NCI-H446 treated with DMSO at 0.1 percent for 48 hours (cell line): ENCODE data around the gene FGF14.
A peak's percentile ranks its signal among the peaks of the same experiment; 100 is the strongest.

Experiments
- DNase-seq: peaks from one replicate; lab custom pipeline; 2025; lab: John Stamatoyannopoulos, UW

Gene FGF14

DNA sequence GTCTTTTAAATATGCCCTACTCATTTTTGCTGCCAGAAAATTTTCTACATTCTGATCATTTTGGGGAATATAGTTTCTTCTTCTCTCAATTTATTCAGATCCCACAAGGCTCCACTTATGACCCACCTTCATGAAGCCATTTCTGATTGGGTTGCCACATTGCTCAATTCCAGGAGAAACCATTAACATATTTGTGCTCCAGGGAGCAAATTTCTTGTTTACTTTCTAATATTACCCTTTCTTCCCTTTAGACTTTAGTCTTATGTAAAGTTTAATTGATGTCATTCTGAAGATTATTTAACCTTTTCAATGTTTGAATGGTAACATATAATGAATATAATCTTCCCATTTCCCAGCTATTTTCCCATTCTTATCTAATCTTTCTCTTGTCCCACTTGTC is 617.5 kb downstream of the FGF14 start:
- DNase-seq, result no peak

DNA sequence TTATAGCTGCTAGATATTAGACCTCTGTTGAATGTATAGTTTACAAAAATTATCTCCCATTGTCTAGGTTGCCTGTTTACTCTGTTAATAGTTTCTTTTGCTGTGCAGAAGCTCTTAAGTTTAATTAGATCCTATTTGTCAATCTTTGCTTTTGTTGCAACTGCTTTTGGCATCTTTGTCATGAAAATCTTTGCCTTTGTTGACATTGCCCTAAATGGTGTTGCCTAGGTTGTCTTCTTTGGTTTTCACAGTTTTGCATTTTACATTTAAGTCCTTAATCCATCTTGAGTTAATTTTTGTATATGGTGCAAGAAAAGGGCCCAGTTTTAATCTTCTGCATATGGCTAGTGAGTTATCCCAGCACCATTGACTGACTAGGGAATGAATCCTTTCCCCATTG is 618.3 kb downstream of the FGF14 start:
- no peak for DNase-seq

DNA sequence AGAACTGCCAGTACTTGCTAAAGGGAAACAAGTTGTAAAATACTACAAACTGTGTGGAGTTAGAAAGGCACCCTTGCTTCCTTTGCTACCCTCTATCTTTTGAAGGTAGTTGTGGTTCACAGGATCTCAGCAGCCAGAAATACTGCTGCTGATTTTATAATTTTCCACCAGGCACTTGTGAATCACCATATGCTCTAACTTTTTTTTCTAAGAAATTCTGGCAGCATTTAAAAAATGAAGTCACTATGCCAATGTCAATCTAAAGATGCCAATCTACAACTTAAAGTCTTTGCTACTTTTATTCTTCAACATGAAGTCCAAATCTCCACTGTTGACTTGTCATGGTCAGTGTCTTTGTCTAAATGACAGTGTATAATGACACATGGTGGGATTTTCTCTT is 621.6 kb downstream of the FGF14 start:
- peak; percentile 37 for DNase-seq

DNA sequence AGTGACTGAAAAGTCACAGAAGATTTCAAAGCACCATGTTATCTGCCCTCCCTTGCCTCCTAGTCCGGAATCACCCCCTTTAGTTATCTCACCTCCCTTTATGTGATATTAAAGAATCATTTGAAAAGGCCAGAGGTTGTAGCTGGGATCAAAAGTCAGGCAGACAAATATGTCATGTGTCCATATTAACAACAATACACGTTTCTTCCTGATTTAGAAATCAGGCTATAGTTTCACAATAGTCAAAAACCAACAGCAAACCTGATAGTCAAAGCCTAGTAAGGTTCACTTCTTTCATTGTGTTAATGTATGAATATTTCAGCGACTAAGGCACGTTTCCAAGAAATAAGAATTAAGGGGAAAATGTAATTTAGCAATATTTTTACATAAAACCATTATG is 622.7 kb downstream of the FGF14 start:
- no peak for DNase-seq

DNA sequence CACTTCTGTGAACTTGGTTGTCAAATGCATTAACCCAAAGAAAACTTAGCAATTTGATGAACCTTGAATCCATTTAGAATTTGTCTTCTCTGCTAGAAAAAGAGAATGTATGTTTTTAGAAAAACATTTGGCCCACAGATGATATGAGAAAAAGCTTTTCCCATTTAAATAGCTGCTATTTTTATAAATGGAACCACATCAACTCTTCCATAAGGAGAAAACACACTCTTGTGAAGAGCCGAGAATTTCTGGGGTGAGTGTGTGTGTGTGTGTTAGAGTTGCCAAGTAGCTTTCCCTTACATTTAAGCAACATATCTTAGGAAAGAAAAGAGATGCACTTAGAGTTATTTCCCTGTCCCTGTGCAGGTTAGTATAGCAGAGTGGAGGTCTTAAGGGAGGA is 626.6 kb downstream of the FGF14 start:
- DNase-seq, result no peak

GRCh38 chr13:101774393-101774792 is 627.5 kb downstream of the FGF14 start:
- no peak for DNase-seq

DNA sequence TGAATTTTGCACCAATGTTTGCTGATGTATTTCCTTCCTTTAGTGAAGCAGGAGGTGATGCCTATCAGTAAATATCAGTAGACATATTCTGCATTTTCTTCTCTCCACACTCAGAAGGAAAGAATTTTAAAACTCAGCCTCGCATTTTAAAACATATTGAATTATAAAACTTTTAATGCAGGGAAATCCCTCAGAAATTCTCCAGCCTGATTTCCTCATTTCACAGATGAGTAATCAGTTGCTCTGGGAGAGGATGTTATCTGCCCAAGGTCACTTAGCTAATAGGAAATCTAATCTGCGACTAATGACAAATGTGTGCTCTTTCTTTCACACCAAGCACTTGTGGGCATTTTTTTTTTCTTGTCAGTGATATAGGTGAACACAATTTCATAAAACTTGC is 628.8 kb downstream of the FGF14 start:
- DNase-seq, result no peak

DNA sequence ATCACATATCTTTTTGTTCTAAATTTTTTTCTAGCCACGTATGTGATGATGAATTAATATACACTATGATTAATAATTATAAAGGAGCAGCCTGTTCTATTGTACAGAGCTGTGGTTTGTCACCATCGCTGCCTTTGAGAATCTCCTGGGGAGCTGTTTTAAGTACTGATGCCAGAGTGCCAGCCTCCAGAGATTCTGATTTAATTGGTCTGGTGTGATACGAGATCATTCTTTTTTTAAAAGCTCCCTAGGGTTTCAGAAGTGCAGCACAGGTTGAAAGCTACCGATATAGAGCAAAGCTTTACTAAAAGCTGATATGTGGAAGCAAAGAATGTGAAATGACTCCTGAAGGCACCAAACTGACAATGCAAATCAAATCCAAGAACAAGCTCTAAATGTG is 634.7 kb downstream of the FGF14 start:
- no peak for DNase-seq

GRCh38 chr13:101763191-101763590 is 638.7 kb downstream of the FGF14 start:
- no peak for DNase-seq

- DNase-seq, result peak; percentile 46
Measured at GRCh38 chr13:101757446-101758039, 644.3 kb downstream of the FGF14 start.

- DNase-seq, result no peak
Measured at GRCh38 chr13:101755228-101755887, 646.5 kb downstream of the FGF14 start.

GRCh38 chr13:101752432-101752831 is 649.4 kb downstream of the FGF14 start:
- no peak for DNase-seq

DNA sequence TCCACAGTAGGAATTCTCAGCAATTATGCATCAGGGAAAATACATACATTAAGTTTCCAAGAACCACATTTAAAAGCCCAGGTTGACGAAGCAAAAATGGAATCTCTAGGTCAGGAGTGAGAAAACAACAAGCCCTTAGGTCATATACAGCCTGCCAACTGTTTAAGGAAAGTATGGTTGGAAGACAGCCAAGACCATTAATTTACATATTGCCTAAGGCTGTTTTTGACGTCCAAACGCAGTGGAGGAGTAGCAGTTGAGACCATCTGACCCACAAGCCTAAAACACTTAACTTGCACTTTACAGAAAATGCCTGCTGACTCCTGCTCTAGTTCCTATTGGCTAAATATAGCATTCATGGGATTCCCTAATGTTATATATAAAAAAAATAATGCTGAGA is 650.4 kb downstream of the FGF14 start:
- peak; percentile 88 for DNase-seq

- no peak for DNase-seq
Measured at GRCh38 chr13:101749584-101749983, 652.3 kb downstream of the FGF14 start.

- DNase-seq, result no peak
Measured at GRCh38 chr13:101747039-101747438, 654.8 kb downstream of the FGF14 start.

- DNase-seq, result no peak
Measured at GRCh38 chr13:101746513-101746912, 655.3 kb downstream of the FGF14 start.

DNA sequence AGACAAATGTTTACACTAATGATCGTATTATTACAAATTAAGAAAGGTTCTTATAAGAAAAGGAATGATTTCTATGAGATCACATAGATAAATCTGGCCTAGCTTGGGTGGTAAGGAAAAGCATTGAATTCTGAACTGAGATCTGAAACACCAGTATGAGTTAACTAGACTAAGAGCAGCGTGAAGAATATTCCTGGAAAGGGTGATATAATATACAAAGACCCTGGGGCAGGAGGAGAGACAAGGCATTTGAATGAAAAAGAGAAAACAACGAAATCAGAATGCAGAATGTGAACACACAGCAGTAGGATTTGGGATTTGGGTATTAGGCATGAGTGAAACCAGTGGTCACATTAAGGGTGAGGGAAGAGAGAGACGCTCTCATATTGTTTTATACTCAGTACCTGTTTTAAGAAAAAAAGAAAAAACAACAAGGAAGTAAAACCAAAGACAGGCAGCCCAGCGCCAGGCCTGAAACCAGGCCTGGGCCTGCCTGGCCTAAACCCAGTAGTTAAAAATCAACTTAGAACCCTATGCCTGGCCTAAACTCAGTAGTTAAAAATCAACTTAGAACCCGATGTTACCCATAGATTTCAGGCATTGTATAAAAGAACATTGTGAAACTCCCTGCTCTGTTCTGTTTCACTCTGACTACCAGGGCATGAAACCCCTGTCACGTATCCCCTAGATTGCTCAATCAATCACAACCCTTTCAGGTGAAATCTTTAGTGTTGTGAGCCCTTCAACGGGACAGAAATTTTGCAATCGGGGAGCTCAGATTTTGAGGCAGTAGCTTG is 662.3 kb downstream of the FGF14 start:
- no peak for DNase-seq

DNA sequence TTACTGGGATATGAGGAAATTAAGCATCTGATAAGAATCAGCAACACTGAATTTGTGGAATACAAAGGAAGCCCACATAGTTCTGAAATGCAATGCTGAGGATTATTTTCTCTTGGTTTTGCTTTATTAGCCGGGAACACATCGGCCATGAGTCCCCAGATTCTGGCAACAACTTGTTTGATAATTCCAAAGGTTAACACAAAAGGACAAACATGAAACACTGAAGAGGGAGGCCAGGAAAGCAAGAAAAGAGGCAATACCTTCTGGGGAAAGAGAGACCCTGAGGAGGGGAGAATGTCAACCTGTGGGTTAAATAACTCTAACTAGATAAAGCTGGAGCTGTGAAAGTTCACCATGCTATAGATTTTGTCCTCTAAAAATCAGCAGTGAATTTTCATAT is 663.5 kb downstream of the FGF14 start:
- DNase-seq, result no peak

- DNase-seq, result no peak
Measured at GRCh38 chr13:101736566-101736965, 665.3 kb downstream of the FGF14 start.

- DNase-seq, result no peak
Measured at GRCh38 chr13:101730420-101731000, 671.3 kb downstream of the FGF14 start.

- DNase-seq, result no peak
Measured at GRCh38 chr13:101728615-101729014, 673.2 kb downstream of the FGF14 start.

DNA sequence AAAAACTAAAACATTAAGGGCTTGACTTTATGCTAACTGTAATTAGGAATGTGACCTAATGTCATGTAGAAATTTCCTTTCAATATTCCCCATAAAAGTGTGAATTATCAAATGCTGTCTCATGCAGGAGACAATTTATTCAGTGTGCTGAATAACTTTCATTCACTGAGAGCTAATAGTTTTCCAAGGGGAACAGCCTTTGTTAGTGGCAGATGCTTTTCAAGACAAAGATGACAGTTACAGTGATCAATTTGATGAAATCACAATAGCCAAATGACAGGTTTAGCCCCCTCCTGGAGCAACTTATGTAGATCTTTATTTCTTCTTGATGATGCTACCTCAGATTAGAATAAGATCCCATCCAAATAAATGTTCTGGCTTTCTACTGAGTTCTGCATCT is 673.8 kb downstream of the FGF14 start:
- no peak for DNase-seq

GRCh38 chr13:101727118-101727517 is 674.7 kb downstream of the FGF14 start:
- no peak for DNase-seq
